Pancreas (tissue), 10 donors: ENCODE measurements around the gene TSPAN4. TPM values are rescaled to one million over a fixed set of nuclear protein-coding genes. Genes with fewer than 3 reads are reported as not detected.

Experiments used
- ATAC-seq, 4 donors: fragments of 200-7000 bp; cut with Tn5 transposase; one replicate each; pipeline versions ENCODE4 v1.8.0 to v1.9.1; 2020; ENCODE audit warnings: mild to moderate bottlenecking in 4 of 4, moderate library complexity in 4 of 4
- DNase-seq, 6 donors: peaks; one replicate each; pipeline ENCODE4 v3.0.0-alpha.2; 2020
- FAIRE-seq: peaks from 2 replicates; lab custom pipeline; 2012; peaks lifted over from hg19 to GRCh38; lab: Jason Lieb, UNC
- H3K27ac ChIP-seq, 4 donors: fragments of 200-600 bp; sonication (generic); 1 replicate in 3 of 4; 2 replicates in 1 of 4; pipeline versions ENCODE4 v1.5.0 to v1.8.0; 2020
- H3K27me3 ChIP-seq, 4 donors: fragments of 200-600 bp; one replicate each; pipeline ENCODE4 v1.8.0; 2021
- H3K36me3 ChIP-seq, 3 donors: fragments of 200-600 bp; sonication (generic) in 1 of 3; one replicate each; pipeline versions ENCODE4 v1.5.0 to v1.8.0; 2020 to 2021
- H3K4me1 ChIP-seq, 3 donors: fragments of 200-600 bp; one replicate each; pipeline ENCODE4 v1.8.0; 2021
- H3K4me3 ChIP-seq, 4 donors: fragments of 200-600 bp; sonication (generic) in 2 of 4; one replicate each; pipeline versions ENCODE4 v1.5.0 to v1.8.0; 2020 to 2021
- H3K9me3 ChIP-seq, 4 donors: fragments of 200-600 bp; one replicate each; pipeline ENCODE4 v1.8.0; 2021
- WGBS, 2 donors: extraction: QIAGEN DNeasy Blood & Tissue Kit; methylation state at CpG; one replicate each; pipeline ENCODE4 v1.1.7; 2013; 5-methylcytosine and 5-hydroxymethylcytosine counted together
- intact Hi-C, 3 donors: fragments of 100-400 bp; cut with DNase I; formaldehyde crosslinking; loops; one replicate each; pipeline versions ENCODE4 v1.11.1 to v1.14.2; 2022
- polyA plus RNA-seq, 2 donors: library from polyadenylated mRNA; stranded (reverse); fragments of 200-250 nt; gene quantifications; one replicate each; pipeline ENCODE4 v1.2.3, GENCODE V29; 2013
- total RNA-seq, 6 donors: library from RNA; stranded (reverse); fragmentation: NEBNext Ultra II Directional in 4 of 6; extraction: Animal tissue kit (Norgen Biotek cat#: 25700) in 4 of 6; gene quantifications; one replicate each; pipeline versions ENCODE4 v1.2.1 to v1.2.4, GENCODE V29; 2021 to 2023
- TF ChIP-seq, protein P1 (sequence below), 4 donors: fragments of 200-600 bp; sonication (generic) in 3 of 4; IDR thresholded peaks; one replicate each; pipeline versions ENCODE4 v1.5.0 to v1.8.0; 2021; ENCODE audit warnings: antibody characterized with exemption in 4 of 4
- donor health status: healthy with polysubstance abuse.
- donor health status: DM: no; HTN: no; CAD: no; lungs with moderate emphysema.
- donor health status: DM: no; HTN: no; CAD: no.
- donor health status: control.
- donor health status: control.
- donor health status: Bipolar disorder and iron deficiency.
- donor health status: DM: yes; HTN: yes; CAD: no.
- donor health status: DM: no; HTN: no; CAD: no.
- donor health status: DM: no; HTN: no; CAD: no.
- donor health status: DM: yes; HTN: yes; CAD: no.

Gene TSPAN4
- total and polyA plus RNA-seq, 8 donors: 15.3 to 67.2 (median 20.3) TPM

DNA sequence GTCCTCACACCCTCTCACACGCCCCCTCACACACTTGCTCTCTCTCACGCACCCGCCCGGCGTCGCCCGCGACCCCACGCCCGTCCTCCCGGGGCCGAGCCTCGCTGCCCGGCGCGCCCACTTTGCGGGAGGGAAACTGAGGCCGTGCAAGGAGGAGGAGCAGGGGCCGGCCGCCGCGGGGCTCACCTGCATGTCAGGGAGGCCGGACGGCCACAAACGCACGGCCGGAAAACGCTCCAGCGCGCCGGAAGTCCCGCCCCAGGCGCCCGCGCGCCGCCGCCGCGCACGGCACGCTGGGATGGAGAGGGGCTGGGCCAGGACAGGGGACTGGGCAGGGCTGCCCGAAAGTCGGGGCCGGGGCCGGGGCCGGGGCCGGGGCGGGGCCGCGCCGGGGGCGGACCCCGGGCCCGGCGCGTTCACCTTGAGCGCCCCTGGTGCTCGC is 68.0 kb downstream of the TSPAN4 start, which contains the start of gene CHID1:
TSS of gene CHID1 (minus strand) at position 222 of the 442 bp plus-strand sequence. CDS start 5,994 bp downstream, outside the sequence.
- DNase-seq: peak; percentile 85 to 95 (median 92)
- ATAC-seq: peak; percentile 91 to 94 (median 94)
- WGBS, 2 donors: 0 to 1% methylated on average over 11 to 59 of the region's 59 CpGs
- Histone ChIP-seq H3K27ac (peak within 1 kb of the TSS; percentile 65 to 86 (median 80)), H3K4me3 (peak within 1 kb of the TSS; percentile 70 to 91 (median 75)), H3K36me3 (no peaks in the 10 kb centered on the region), H3K9me3 (no peaks in the 10 kb centered on the region), H3K4me1 (peaks cover 7 to 14% (median 8%) of the 10 kb centered on the region in 3 donors), H3K27me3 (no peaks in the 10 kb centered on the region)
- TF ChIP-seq, protein P1, sequence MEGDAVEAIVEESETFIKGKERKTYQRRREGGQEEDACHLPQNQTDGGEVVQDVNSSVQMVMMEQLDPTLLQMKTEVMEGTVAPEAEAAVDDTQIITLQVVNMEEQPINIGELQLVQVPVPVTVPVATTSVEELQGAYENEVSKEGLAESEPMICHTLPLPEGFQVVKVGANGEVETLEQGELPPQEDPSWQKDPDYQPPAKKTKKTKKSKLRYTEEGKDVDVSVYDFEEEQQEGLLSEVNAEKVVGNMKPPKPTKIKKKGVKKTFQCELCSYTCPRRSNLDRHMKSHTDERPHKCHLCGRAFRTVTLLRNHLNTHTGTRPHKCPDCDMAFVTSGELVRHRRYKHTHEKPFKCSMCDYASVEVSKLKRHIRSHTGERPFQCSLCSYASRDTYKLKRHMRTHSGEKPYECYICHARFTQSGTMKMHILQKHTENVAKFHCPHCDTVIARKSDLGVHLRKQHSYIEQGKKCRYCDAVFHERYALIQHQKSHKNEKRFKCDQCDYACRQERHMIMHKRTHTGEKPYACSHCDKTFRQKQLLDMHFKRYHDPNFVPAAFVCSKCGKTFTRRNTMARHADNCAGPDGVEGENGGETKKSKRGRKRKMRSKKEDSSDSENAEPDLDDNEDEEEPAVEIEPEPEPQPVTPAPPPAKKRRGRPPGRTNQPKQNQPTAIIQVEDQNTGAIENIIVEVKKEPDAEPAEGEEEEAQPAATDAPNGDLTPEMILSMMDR (IDR thresholded peaks at IDR 0.05): no peak
- FAIRE-seq: no peak
- intact Hi-C loops: no loop called here

DNA sequence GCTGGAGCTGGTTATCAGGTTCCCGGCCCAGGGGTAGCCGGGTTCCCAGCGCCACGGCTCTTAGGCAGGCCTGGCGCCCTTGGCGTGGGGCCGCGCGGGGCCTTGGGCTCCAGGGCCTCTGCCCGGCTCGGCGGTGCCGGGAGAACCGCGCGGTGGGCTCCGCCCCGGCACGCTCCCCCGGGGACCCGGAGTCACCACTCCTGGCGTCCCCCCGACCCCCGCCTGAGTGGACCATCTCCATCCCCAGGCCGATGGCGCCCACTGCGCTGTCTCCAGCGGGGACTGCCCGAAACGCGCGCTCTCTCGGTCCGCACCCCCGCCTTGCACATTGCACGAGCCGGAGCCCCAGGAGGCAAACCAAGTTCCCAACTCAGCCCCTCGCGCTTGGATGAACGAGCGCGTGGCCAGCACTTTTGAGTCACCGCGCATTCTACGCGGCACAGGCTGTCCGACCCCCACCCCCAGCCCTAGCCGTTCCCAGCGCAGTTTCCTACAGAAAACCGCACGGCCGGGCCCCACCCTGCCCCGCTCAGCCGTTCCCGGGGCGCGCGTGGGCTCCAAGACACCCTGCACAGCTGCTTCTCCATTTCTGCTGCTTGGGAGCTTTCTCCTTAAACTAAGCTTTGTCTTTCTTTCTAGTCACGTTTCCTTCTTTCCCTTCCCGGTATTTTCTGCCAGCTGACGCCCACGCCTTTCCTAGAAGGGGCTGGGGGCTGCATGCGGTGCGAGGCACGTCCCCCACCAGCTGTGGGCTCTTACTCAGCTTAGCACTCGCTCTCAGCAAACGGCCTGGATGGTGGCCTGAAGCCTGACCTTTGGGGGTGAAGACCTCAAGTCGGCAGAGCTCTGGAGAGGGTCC is 68.6 kb downstream of the TSPAN4 start:
- H3K27me3 ChIP-seq: no peaks in the 10 kb centered on the region
- peak overlapping the region; percentile 65 to 86 (median 80) for H3K27ac ChIP-seq
- TF ChIP-seq, protein P1 (IDR thresholded peaks at IDR 0.05): no peak
- WGBS, 2 donors: 10 to 13% methylated on average over 65 to 68 of the region's 68 CpGs
- FAIRE-seq (no peak), DNase-seq (peak in 3 of 6 donors; percentile 33 to 85 (median 37)), ATAC-seq (peak; percentile 21 to 43 (median 23))
- no peaks in the 10 kb centered on the region for H3K9me3 ChIP-seq
- H3K36me3 ChIP-seq: no peaks in the 10 kb centered on the region
- H3K4me1 ChIP-seq: peaks cover 7 to 12% (median 7%) of the 10 kb centered on the region in 3 donors
- intact Hi-C loops: no loop called here
- peak overlapping the region; percentile 70 to 91 (median 75) for H3K4me3 ChIP-seq

DNA sequence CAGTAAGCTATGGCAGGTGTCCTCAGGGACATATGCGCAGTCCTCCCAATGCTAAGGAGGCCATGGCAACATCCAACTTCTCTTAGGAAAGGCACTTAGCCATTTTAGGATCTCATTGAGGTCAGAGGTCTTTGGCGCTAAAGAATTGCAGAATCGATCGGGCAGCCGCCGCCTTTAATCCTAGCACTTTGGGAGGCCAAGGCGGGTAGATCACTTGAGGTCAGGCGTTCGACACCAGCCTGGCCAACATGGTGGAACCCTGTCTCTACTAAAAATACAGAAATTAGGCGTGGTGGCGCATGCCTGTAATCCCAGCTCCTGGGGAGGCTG is 69.2 kb downstream of the TSPAN4 start:
- DNase-seq: no peak
- Histone ChIP-seq H3K36me3 (no peaks in the 10 kb centered on the region), H3K4me1 (peaks cover 5 to 10% (median 7%) of the 10 kb centered on the region in 3 donors), H3K4me3 (no peak overlapping the region), H3K9me3 (no peaks in the 10 kb centered on the region), H3K27me3 (no peaks in the 10 kb centered on the region), H3K27ac (peak overlapping the region in 2 of 4 donors; percentile 83 to 86)
- no peak for FAIRE-seq
- ATAC-seq: no peak
- TF ChIP-seq, protein P1 (IDR thresholded peaks at IDR 0.05): no peak
- intact Hi-C loops: no loop called here
- WGBS, 2 donors: 95 to 97% methylated on average over 11 of the region's 11 CpGs

DNA sequence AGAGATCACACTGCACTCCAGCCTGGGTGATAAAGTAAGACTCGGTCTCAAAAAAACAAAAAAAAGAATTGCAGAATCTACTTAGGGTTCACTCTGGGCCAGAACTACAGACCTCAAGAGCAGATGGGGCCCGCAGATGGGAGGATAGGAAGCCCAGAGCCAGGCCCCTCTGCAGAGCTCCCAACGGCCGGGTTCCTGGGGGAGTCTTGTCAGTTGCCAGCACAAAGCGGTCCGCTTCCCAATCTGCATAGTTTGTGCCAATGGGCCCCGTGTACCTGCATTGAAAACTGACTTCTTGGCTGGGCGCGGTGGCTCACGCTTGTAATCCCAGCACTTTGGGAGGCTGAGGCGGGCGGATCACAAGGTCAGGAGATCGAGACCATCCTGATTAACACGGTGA is 69.6 kb downstream of the TSPAN4 start:
- Histone ChIP-seq H3K4me1 (peaks cover 5 to 10% (median 7%) of the 10 kb centered on the region in 3 donors), H3K36me3 (no peaks in the 10 kb centered on the region), H3K27ac (no peak overlapping the region), H3K27me3 (no peaks in the 10 kb centered on the region), H3K9me3 (no peaks in the 10 kb centered on the region), H3K4me3 (no peak overlapping the region)
- FAIRE-seq (no peak), ATAC-seq (no peak), DNase-seq (peak in 2 of 6 donors; percentile 35 to 55)
- 96 to 98% methylated on average over 14 of the region's 14 CpGs for WGBS, 2 donors
- intact Hi-C loops: no loop called here
- TF ChIP-seq, protein P1 (IDR thresholded peaks at IDR 0.05): no peak
